HepG2 (cell line): Measurements from ENCODE around the gene DDR1. TPM values are rescaled to one million over a fixed set of nuclear protein-coding genes. Genes with fewer than 3 reads are reported as not detected.

ENCODE experiments used
- FOXK1 ChIP-seq: sonication (generic); formaldehyde crosslinking; IDR thresholded peaks from 2 replicates; pipeline ENCODE4 v1.4.0; 2020; ENCODE audit warnings: low read depth, missing genetic modification reagents, borderline replicate concordance
- GTF3A ChIP-seq: sonication (generic); formaldehyde crosslinking; conservative IDR thresholded peaks from 2 replicates; pipeline ENCODE4 v1.4.0; 2020; ENCODE audit warnings: mild to moderate bottlenecking, missing genetic modification reagents
- PAWR ChIP-seq: sonication (generic); formaldehyde crosslinking; IDR thresholded peaks from 2 replicates; pipeline ENCODE4 v1.4.0; 2020; ENCODE audit warnings: missing genetic modification reagents, mild to moderate bottlenecking, borderline replicate concordance
- RARA ChIP-seq: IDR thresholded peaks from 2 replicates; pipeline ENCODE4 v1.6.1; 2016; ENCODE audit warnings: missing genetic modification reagents, missing compliant biosample characterization
- ZNF550 ChIP-seq: sonication (generic); formaldehyde crosslinking; IDR thresholded peaks from 2 replicates; pipeline ENCODE4 v1.4.0; 2020; ENCODE audit warnings: mild to moderate bottlenecking, missing genetic modification reagents, borderline replicate concordance
- ZNF672 ChIP-seq: sonication (generic); formaldehyde crosslinking; IDR thresholded peaks from 2 replicates; pipeline ENCODE4 v1.8.1; 2022; ENCODE audit warnings: missing genetic modification reagents
- ZZZ3 ChIP-seq: sonication (generic); formaldehyde crosslinking; IDR thresholded peaks from 2 replicates; pipeline ENCODE4 v1.4.0; 2020; ENCODE audit warnings: missing genetic modification reagents, mild to moderate bottlenecking, borderline replicate concordance
- polyA plus RNA-seq, 8 experiments: library from polyadenylated mRNA; depleted of rRNA in 3 of 8; stranded (reverse) in 7 of 8; unstranded in 1 of 8; fragments of >200 nt; fragmentation: Illumina TruSeq in 4 of 8; extraction: Trizol in 4 of 8; gene quantifications; 2 replicates each; pipeline versions ENCODE4 v1.2.1 to v1.2.3, GENCODE V29; 2011 to 2016; ENCODE audit warnings: low read depth in 4 of 8, missing spikeins in 1 of 8, mixed read lengths in 1 of 8; ENCODE audit not compliant: insufficient read depth in 1 of 8
- total RNA-seq, 5 experiments: library from RNA; depleted of rRNA; stranded (reverse); fragments of >200 nt; fragmentation: Illumina TruSeq; extraction: Trizol; gene quantifications; 2 replicates each; pipeline ENCODE4 v1.2.3, GENCODE V29; 2016; ENCODE audit warnings: low read depth in 1 of 5
- TF ChIP-seq, protein P1 (sequence below): sonication (generic); formaldehyde crosslinking; IDR thresholded peaks from 2 replicates; pipeline ENCODE4 v1.5.0; 2020; ENCODE audit warnings: missing genetic modification reagents, mild to moderate bottlenecking, borderline replicate concordance
- TF ChIP-seq, protein P2 (sequence below): sonication (generic); formaldehyde crosslinking; IDR thresholded peaks from 2 replicates; pipeline ENCODE4 v1.4.0; 2020; ENCODE audit warnings: missing genetic modification reagents
- TF ChIP-seq, protein P3 (sequence below): sonication (generic); formaldehyde crosslinking; IDR thresholded peaks from 2 replicates; pipeline ENCODE4 v1.4.0; 2020; ENCODE audit warnings: missing genetic modification reagents
- TF ChIP-seq, protein P4 (sequence below): fragments of 450-650 bp; IDR thresholded peaks from 2 replicates; pipeline ENCODE4 v1.6.1; 2017
- TF ChIP-seq, protein P5 (sequence below): IDR thresholded peaks from 2 replicates; pipeline ENCODE4 v1.6.1; 2016; ENCODE audit warnings: low read depth
- TF ChIP-seq, protein P6 (sequence below): sonication (generic); formaldehyde crosslinking; IDR thresholded peaks from 2 replicates; pipeline ENCODE4 v1.8.1; 2023; ENCODE audit warnings: mild to moderate bottlenecking, missing genetic modification reagents, borderline replicate concordance

Gene DDR1
- total and polyA plus RNA-seq, 2 of the 13 experiments (the other 11 are each of a cell fraction or from before 2014, with no cell fraction given): 16.7 to 20.2 TPM

DNA sequence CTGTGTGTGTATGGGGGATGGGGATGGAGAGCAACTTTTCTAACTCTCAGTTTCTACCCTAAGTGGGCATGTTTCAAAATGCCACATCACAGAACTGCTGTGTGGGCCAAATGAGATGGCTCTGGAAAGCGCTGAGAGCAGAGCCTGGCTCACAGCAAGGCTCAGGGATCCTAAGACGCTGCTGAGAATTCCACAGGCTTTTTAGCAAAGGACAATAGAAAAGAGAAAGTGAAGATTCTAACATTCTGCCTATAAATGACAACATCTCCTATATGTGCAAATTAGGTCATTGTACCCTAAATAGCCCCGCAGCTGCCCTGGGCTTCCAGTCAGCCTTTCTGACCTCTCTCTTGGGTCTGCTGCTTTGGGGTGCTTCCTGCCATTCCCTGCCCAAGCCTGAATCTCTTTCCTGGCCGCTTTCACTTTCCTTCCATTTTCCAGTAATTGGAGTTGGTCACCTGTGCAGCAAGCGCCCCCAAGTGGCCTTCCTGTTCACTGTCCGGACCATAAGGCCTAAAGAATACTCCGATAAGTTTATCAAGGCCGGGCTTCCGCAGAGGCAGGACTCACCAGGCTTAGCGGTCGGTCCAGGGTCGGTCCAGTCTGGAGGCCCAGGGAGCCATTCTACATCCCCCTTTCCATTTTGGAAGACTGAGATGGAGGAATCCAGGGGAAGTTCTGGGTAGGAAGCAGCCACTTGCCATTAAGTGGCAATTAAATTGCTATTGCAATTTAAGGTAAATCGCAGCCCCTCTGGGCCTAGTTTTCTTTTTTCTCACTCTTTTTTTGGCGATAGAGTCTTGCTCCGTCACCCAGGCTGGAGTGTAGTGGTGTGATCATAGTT is 6.7 kb upstream of the DDR1 start (continued):
- TF ChIP-seq, protein P1, sequence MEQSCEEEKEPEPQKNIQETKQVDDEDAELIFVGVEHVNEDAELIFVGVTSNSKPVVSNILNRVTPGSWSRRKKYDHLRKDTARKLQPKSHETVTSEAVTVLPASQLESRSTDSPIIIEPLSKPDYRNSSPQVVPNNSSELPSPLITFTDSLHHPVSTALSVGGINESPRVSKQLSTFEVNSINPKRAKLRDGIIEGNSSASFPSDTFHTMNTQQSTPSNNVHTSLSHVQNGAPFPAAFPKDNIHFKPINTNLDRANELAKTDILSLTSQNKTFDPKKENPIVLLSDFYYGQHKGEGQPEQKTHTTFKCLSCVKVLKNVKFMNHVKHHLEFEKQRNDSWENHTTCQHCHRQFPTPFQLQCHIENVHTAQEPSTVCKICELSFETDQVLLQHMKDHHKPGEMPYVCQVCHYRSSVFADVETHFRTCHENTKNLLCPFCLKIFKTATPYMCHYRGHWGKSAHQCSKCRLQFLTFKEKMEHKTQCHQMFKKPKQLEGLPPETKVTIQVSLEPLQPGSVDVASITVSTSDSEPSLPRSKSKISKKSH (CRISPR knock-in tag): no peak
- TF ChIP-seq ZNF550 (CRISPR knock-in tag): no peak
- TF ChIP-seq, protein P2, sequence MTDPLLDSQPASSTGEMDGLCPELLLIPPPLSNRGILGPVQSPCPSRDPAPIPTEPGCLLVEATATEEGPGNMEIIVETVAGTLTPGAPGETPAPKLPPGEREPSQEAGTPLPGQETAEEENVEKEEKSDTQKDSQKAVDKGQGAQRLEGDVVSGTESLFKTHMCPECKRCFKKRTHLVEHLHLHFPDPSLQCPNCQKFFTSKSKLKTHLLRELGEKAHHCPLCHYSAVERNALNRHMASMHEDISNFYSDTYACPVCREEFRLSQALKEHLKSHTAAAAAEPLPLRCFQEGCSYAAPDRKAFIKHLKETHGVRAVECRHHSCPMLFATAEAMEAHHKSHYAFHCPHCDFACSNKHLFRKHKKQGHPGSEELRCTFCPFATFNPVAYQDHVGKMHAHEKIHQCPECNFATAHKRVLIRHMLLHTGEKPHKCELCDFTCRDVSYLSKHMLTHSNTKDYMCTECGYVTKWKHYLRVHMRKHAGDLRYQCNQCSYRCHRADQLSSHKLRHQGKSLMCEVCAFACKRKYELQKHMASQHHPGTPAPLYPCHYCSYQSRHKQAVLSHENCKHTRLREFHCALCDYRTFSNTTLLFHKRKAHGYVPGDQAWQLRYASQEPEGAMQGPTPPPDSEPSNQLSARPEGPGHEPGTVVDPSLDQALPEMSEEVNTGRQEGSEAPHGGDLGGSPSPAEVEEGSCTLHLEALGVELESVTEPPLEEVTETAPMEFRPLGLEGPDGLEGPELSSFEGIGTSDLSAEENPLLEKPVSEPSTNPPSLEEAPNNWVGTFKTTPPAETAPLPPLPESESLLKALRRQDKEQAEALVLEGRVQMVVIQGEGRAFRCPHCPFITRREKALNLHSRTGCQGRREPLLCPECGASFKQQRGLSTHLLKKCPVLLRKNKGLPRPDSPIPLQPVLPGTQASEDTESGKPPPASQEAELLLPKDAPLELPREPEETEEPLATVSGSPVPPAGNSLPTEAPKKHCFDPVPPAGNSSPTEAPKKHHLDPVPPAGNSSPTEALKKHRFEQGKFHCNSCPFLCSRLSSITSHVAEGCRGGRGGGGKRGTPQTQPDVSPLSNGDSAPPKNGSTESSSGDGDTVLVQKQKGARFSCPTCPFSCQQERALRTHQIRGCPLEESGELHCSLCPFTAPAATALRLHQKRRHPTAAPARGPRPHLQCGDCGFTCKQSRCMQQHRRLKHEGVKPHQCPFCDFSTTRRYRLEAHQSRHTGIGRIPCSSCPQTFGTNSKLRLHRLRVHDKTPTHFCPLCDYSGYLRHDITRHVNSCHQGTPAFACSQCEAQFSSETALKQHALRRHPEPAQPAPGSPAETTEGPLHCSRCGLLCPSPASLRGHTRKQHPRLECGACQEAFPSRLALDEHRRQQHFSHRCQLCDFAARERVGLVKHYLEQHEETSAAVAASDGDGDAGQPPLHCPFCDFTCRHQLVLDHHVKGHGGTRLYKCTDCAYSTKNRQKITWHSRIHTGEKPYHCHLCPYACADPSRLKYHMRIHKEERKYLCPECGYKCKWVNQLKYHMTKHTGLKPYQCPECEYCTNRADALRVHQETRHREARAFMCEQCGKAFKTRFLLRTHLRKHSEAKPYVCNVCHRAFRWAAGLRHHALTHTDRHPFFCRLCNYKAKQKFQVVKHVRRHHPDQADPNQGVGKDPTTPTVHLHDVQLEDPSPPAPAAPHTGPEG (CRISPR knock-in tag): no peak
- TF ChIP-seq GTF3A: no peak
- no peak for TF ChIP-seq ZZZ3 (CRISPR knock-in tag)
- TF ChIP-seq, protein P3, sequence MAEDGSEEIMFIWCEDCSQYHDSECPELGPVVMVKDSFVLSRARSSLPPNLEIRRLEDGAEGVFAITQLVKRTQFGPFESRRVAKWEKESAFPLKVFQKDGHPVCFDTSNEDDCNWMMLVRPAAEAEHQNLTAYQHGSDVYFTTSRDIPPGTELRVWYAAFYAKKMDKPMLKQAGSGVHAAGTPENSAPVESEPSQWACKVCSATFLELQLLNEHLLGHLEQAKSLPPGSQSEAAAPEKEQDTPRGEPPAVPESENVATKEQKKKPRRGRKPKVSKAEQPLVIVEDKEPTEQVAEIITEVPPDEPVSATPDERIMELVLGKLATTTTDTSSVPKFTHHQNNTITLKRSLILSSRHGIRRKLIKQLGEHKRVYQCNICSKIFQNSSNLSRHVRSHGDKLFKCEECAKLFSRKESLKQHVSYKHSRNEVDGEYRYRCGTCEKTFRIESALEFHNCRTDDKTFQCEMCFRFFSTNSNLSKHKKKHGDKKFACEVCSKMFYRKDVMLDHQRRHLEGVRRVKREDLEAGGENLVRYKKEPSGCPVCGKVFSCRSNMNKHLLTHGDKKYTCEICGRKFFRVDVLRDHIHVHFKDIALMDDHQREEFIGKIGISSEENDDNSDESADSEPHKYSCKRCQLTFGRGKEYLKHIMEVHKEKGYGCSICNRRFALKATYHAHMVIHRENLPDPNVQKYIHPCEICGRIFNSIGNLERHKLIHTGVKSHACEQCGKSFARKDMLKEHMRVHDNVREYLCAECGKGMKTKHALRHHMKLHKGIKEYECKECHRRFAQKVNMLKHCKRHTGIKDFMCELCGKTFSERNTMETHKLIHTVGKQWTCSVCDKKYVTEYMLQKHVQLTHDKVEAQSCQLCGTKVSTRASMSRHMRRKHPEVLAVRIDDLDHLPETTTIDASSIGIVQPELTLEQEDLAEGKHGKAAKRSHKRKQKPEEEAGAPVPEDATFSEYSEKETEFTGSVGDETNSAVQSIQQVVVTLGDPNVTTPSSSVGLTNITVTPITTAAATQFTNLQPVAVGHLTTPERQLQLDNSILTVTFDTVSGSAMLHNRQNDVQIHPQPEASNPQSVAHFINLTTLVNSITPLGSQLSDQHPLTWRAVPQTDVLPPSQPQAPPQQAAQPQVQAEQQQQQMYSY (CRISPR knock-in tag): no peak
- no peak; the same call in 1 of the 2 replicates for TF ChIP-seq FOXK1 (CRISPR knock-in tag)
- TF ChIP-seq, protein P4, sequence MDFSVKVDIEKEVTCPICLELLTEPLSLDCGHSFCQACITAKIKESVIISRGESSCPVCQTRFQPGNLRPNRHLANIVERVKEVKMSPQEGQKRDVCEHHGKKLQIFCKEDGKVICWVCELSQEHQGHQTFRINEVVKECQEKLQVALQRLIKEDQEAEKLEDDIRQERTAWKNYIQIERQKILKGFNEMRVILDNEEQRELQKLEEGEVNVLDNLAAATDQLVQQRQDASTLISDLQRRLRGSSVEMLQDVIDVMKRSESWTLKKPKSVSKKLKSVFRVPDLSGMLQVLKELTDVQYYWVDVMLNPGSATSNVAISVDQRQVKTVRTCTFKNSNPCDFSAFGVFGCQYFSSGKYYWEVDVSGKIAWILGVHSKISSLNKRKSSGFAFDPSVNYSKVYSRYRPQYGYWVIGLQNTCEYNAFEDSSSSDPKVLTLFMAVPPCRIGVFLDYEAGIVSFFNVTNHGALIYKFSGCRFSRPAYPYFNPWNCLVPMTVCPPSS: no peak
- peak; percentile 48 for TF ChIP-seq RARA (CRISPR knock-in tag)
- TF ChIP-seq, protein P5, sequence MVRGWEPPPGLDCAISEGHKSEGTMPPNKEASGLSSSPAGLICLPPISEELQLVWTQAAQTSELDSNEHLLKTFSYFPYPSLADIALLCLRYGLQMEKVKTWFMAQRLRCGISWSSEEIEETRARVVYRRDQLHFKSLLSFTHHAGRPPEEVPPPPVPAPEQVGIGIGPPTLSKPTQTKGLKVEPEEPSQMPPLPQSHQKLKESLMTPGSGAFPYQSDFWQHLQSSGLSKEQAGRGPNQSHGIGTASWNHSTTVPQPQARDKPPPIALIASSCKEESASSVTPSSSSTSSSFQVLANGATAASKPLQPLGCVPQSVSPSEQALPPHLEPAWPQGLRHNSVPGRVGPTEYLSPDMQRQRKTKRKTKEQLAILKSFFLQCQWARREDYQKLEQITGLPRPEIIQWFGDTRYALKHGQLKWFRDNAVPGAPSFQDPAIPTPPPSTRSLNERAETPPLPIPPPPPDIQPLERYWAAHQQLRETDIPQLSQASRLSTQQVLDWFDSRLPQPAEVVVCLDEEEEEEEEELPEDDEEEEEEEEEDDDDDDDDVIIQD (CRISPR knock-in tag): 0 out of 2 replicates have a peak, but pooled peaks have one; percentile 40
- TF ChIP-seq, protein P6, sequence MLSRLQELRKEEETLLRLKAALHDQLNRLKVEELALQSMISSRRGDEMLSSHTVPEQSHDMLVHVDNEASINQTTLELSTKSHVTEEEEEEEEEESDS (CRISPR knock-in tag): peak; percentile 70; the same call in 1 of the 2 replicates
- TF ChIP-seq PAWR: no peak
- TF ChIP-seq ZNF672 (CRISPR knock-in tag): no peak
